Gastrocnemius medialis (tissue), 4 donors: ENCODE data around the gene IQGAP3.

Experiments
- CTCF ChIP-seq, 5 experiments: fragments of 450-650 bp in 3 of 5; fragments of 200-600 bp in 2 of 5; sonication (generic) in 2 of 5; IDR thresholded peaks in 4 of 5; conservative IDR thresholded peaks in 1 of 5; 1 replicate in 4 of 5; 2 replicates in 1 of 5; pipeline ENCODE4 v1.5.1; 2016 to 2019; ENCODE audit warnings: antibody characterized with exemption in 5 of 5, mild to moderate bottlenecking in 3 of 5, moderate library complexity in 3 of 5
- POLR2A ChIP-seq, 2 donors: fragments of 450-650 bp; IDR thresholded peaks; one replicate each; pipeline ENCODE4 v1.6.1; 2017; ENCODE audit warnings: antibody characterized with exemption in 2 of 2, mild to moderate bottlenecking in 2 of 2, moderate library complexity in 2 of 2

- TF ChIP-seq CTCF (IDR thresholded peaks at IDR 0.05 in 4 of 5, conservative IDR thresholded peaks at IDR 0.05 in 1 of 5), result no peak
- no peak for TF ChIP-seq POLR2A (IDR thresholded peaks at IDR 0.05)
Measured at GRCh38 chr1:156477526-156478249, 94.7 kb downstream of the IQGAP3 start.
